Astrocyte (in vitro differentiated cells and primary cell): ENCODE data around the gene KLHL8. TPM values are rescaled to one million over a fixed set of nuclear protein-coding genes. Genes with fewer than 3 reads are reported as not detected.
A peak's percentile ranks its signal among the peaks of the same experiment; 100 is the strongest.

Experiments used
- DNase-seq: peaks from one replicate; pipeline ENCODE4 v3.0.0-alpha.2; 2010; ENCODE audit warnings: low read depth
- FAIRE-seq: peaks from 2 replicates; lab custom pipeline; 2011; peaks lifted over from hg19 to GRCh38; lab: Jason Lieb, UNC
- H2AFZ ChIP-seq: 2 replicates; pipeline ENCODE4 v1.6.0; 2012; ENCODE audit warnings: low read depth, low read length, inconsistent platforms
- H3K27ac ChIP-seq: 2 replicates; pipeline ENCODE4 v1.5.1; 2011; ENCODE audit warnings: low read depth, low read length, inconsistent platforms
- H3K27me3 ChIP-seq: 2 replicates; pipeline ENCODE4 v1.6.0; 2011; ENCODE audit warnings: low read length, inconsistent platforms; ENCODE audit not compliant: insufficient read depth
- H3K36me3 ChIP-seq: 2 replicates; pipeline ENCODE4 v1.5.1; 2011; ENCODE audit warnings: low read length, inconsistent platforms; ENCODE audit not compliant: insufficient read depth
- H3K4me1 ChIP-seq: 2 replicates; pipeline ENCODE4 v1.5.1; 2011; ENCODE audit warnings: low read length, inconsistent platforms; ENCODE audit not compliant: insufficient read depth
- H3K4me2 ChIP-seq: 2 replicates; pipeline ENCODE4 v1.6.0; 2012; ENCODE audit warnings: low read length, inconsistent platforms
- H3K4me3 ChIP-seq: 2 replicates; pipeline ENCODE4 v1.5.1; 2011; ENCODE audit warnings: low read depth, mild to moderate bottlenecking, low read length, inconsistent platforms; ENCODE audit not compliant: insufficient read depth
- H3K79me2 ChIP-seq: 2 replicates; pipeline ENCODE4 v1.6.0; 2012; ENCODE audit warnings: mild to moderate bottlenecking, low read length, inconsistent platforms; ENCODE audit not compliant: insufficient read depth
- H3K9ac ChIP-seq: 2 replicates; pipeline ENCODE4 v1.6.0; 2012; ENCODE audit warnings: mild to moderate bottlenecking, low read length, inconsistent platforms
- H3K9me3 ChIP-seq: 2 replicates; pipeline ENCODE4 v1.5.1; 2012; ENCODE audit warnings: low read depth, mild to moderate bottlenecking, low read length, inconsistent platforms; ENCODE audit not compliant: insufficient read depth
- H4K20me1 ChIP-seq: 2 replicates; pipeline ENCODE4 v1.6.0; 2012; ENCODE audit warnings: low read length, inconsistent platforms; ENCODE audit not compliant: insufficient read depth
- H3K27ac Mint-ChIP-seq: one replicate; pipeline ENCODE4 v1.8.0; 2021; ENCODE audit warnings: mild to moderate bottlenecking, mixed read lengths; ENCODE audit not compliant: unreplicated experiment
- H3K27me3 Mint-ChIP-seq: one replicate; pipeline ENCODE4 v1.8.0; 2021; ENCODE audit warnings: low read depth, mixed read lengths; ENCODE audit not compliant: unreplicated experiment
- H3K36me3 Mint-ChIP-seq: one replicate; pipeline ENCODE4 v1.8.0; 2021; ENCODE audit warnings: low read depth, mixed read lengths; ENCODE audit not compliant: unreplicated experiment
- H3K4me1 Mint-ChIP-seq: one replicate; pipeline ENCODE4 v1.8.0; 2021; ENCODE audit warnings: low read depth, mixed read lengths; ENCODE audit not compliant: unreplicated experiment
- H3K4me3 Mint-ChIP-seq: one replicate; pipeline ENCODE4 v1.8.0; 2021; ENCODE audit warnings: mild to moderate bottlenecking, moderate library complexity, mixed read lengths; ENCODE audit not compliant: unreplicated experiment
- H3K9me3 Mint-ChIP-seq: one replicate; pipeline ENCODE4 v1.8.0; 2021; ENCODE audit warnings: mild to moderate bottlenecking, mixed read lengths; ENCODE audit not compliant: unreplicated experiment
- CTCF ChIP-seq: IDR thresholded peaks from 2 replicates; pipeline ENCODE4 v1.5.1; 2011; ENCODE audit warnings: low read depth, mild to moderate bottlenecking, inconsistent platforms, low read length, moderate library complexity; ENCODE audit not compliant: insufficient read depth
- EZH2 ChIP-seq: IDR thresholded peaks from 2 replicates; pipeline ENCODE4 v1.6.1; 2012; ENCODE audit warnings: mild to moderate bottlenecking, low read length, inconsistent platforms; ENCODE audit not compliant: insufficient read depth
- total RNA-seq: library from RNA; stranded (reverse); gene quantifications from 2 replicates; pipeline ENCODE4 v1.2.1, GENCODE V29; 2021

Gene KLHL8
- total RNA-seq, 1 donor from 2014 or later = 11.8 TPM

- TF ChIP-seq EZH2 = no peak
- Histone ChIP-seq H3K36me3 (no peaks in the 10 kb centered on the region), H3K9ac (no peak overlapping the region), H3K4me1 (peaks cover 10% of the 10 kb centered on the region), H3K79me2 (peaks cover 4% of the 10 kb centered on the region), H3K4me2 (no peak overlapping the region), H3K27me3 (no peaks in the 10 kb centered on the region), H3K27ac (no peak overlapping the region), H2AFZ (no peak overlapping the region), H3K4me3 (no peak overlapping the region), H4K20me1 (peaks cover 4% of the 10 kb centered on the region), H3K9me3 (no peaks in the 10 kb centered on the region)
- FAIRE-seq (no peak), DNase-seq (peak; percentile 86)
- no peaks in the 10 kb centered on the region for H3K9me3 Mint-ChIP-seq
- H3K36me3 Mint-ChIP-seq = peaks cover 27% of the 10 kb centered on the region
- peaks cover 59% of the 10 kb centered on the region for H3K4me1 Mint-ChIP-seq
- no peak overlapping the region for H3K4me3 Mint-ChIP-seq
- H3K27ac Mint-ChIP-seq = peak overlapping the region; percentile 16
- H3K27me3 Mint-ChIP-seq = no peaks in the 10 kb centered on the region
Observed at GRCh38 chr4:87120411-87121162, 99.8 kb downstream of the KLHL8 start.

GRCh38 chr4:87120010-87120409 is 100.4 kb downstream of the KLHL8 start:
- H3K27me3 Mint-ChIP-seq = no peaks in the 10 kb centered on the region
- H3K36me3 Mint-ChIP-seq = peaks cover 25% of the 10 kb centered on the region
- no peaks in the 10 kb centered on the region for H3K27me3 ChIP-seq
- H3K4me3 ChIP-seq = no peak overlapping the region
- no peaks in the 10 kb centered on the region for H3K9me3 ChIP-seq
- H3K27ac ChIP-seq = no peak overlapping the region
- peak overlapping the region; percentile 47 for H3K4me3 Mint-ChIP-seq
- TF ChIP-seq CTCF = no peak
- TF ChIP-seq EZH2 = no peak
- DNase-seq = no peak
- no peak overlapping the region for H3K4me2 ChIP-seq
- H3K79me2 ChIP-seq = peaks cover 4% of the 10 kb centered on the region
- peaks cover 4% of the 10 kb centered on the region for H4K20me1 ChIP-seq
- H2AFZ ChIP-seq = no peak overlapping the region
- H3K36me3 ChIP-seq = no peaks in the 10 kb centered on the region
- H3K27ac Mint-ChIP-seq = peak overlapping the region; percentile 66
- H3K9ac ChIP-seq = no peak overlapping the region
- H3K9me3 Mint-ChIP-seq = no peaks in the 10 kb centered on the region
- FAIRE-seq = no peak
- peaks cover 59% of the 10 kb centered on the region for H3K4me1 Mint-ChIP-seq
- H3K4me1 ChIP-seq = peaks cover 10% of the 10 kb centered on the region

DNA sequence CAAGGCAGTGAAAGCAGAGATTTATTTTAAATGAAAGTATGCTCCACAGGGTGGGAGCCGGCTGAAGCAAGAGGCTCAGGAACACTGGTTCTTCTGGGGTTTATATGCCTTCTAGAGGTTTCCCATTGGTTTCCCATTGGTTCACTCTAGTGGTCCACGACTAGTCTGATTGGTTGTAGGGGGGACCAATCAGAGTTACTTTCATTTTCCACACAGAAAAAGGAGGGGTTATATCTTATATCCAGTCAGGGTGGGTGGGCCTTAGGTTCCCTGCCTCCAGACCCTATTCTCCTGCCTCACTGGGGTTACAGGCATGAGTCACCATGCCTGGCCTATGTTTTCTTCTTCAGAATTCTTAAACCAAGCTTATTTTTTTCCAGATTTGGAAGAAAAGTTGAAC is 101.6 kb downstream of the KLHL8 start:
- Histone ChIP-seq H3K36me3 (no peaks in the 10 kb centered on the region), H3K27me3 (no peaks in the 10 kb centered on the region), H3K9ac (no peak overlapping the region), H3K79me2 (peaks cover 4% of the 10 kb centered on the region), H3K4me2 (peak overlapping the region; percentile 30), H3K27ac (peak overlapping the region; percentile 39), H3K4me1 (peaks cover 10% of the 10 kb centered on the region), H4K20me1 (peaks cover 1% of the 10 kb centered on the region), H2AFZ (no peak overlapping the region), H3K4me3 (no peak overlapping the region), H3K9me3 (no peaks in the 10 kb centered on the region)
- Mint-ChIP-seq H3K36me3 (peaks cover 32% of the 10 kb centered on the region), H3K9me3 (no peaks in the 10 kb centered on the region), H3K27me3 (no peaks in the 10 kb centered on the region), H3K4me1 (peaks cover 59% of the 10 kb centered on the region), H3K27ac (peak overlapping the region; percentile 66), H3K4me3 (no peak overlapping the region)
- peak; percentile 82 for DNase-seq
- FAIRE-seq = no peak
- TF ChIP-seq CTCF (no peak), EZH2 (no peak)
